SK-N-SH treated with all-trans-retinoic acid at 6 μM for 48 hours (cell line): ENCODE data around the gene EDNRB.
"Not testable (repeated sequence)": the region's sequence is repeated elsewhere in the genome, so short reads cannot be mapped to it uniquely, and the experiment has no call there.

Experiments
- ATAC-seq: fragments of 200-7000 bp; cut with Tn5 transposase; 3 replicates; pipeline ENCODE4 v1.9.1; 2020; ENCODE audit warnings: mild to moderate bottlenecking, moderate library complexity
- CSDC2 ChIP-seq: fragments of 250-450 bp; sonication (Bioruptor Pico); IDR thresholded peaks from 2 replicates; pipeline ENCODE4 v1.5.0; 2020; ENCODE audit warnings: mild to moderate bottlenecking, moderate library complexity
- ESRRG ChIP-seq: fragments of 250-450 bp; sonication (Bioruptor Pico); IDR thresholded peaks from 2 replicates; pipeline ENCODE4 v1.6.1; 2021; ENCODE audit warnings: mild to moderate bottlenecking
- GLIS3 ChIP-seq: fragments of 250-450 bp; sonication (Bioruptor Pico); IDR thresholded peaks from 2 replicates; pipeline ENCODE4 v1.5.0; 2020; ENCODE audit warnings: mild to moderate bottlenecking, moderate library complexity
- SNAI2 ChIP-seq: fragments of 250-450 bp; sonication (Bioruptor Pico); IDR thresholded peaks from 2 replicates; pipeline ENCODE4 v1.5.0; 2020; ENCODE audit warnings: mild to moderate bottlenecking, moderate library complexity
- TOX ChIP-seq: fragments of 250-450 bp; sonication (Bioruptor Pico); IDR thresholded peaks from 2 replicates; pipeline ENCODE4 v1.8.0; 2021; ENCODE audit warnings: mild to moderate bottlenecking, moderate library complexity, borderline replicate concordance
- ZC3H10 ChIP-seq: fragments of 250-450 bp; sonication (Bioruptor Pico); IDR thresholded peaks from 2 replicates; pipeline ENCODE4 v1.5.1; 2021; ENCODE audit warnings: mild to moderate bottlenecking, moderate library complexity
- ZNF565 ChIP-seq: fragments of 450-650 bp; formaldehyde crosslinking; conservative IDR thresholded peaks from 2 replicates; pipeline ENCODE4 v1.5.0; 2020; ENCODE audit warnings: low read depth, mild to moderate bottlenecking, moderate library complexity
- TF ChIP-seq, protein P1 (sequence below): fragments of 250-450 bp; sonication (Bioruptor Pico); IDR thresholded peaks from 2 replicates; pipeline ENCODE4 v1.8.0; 2021; ENCODE audit warnings: low read depth, mild to moderate bottlenecking, moderate library complexity, borderline replicate concordance

The EDNRB gene

DNA sequence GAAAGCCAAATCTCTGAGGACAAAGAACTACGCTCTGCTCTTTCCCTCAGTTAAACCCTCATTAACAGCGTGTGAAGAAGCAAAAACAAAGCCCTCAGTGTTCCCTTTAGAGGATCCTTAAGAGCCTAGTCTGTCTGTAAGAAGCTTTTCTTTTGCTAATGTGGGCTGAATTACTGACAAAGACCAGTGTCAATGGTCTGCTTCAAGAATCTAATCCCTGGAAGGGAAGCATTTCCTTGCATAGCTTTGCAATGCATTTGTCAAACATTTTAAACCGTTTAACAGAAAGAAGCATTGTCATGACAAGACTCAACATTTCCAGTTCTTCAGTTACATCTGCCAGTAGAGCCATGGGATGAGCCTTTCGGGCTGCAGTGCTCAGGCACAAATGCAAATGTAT, 64.9 kb downstream of the EDNRB start:
- no peak for TF ChIP-seq ESRRG (CRISPR knock-in tag)
- no peak for TF ChIP-seq TOX (CRISPR knock-in tag)
- no peak for TF ChIP-seq GLIS3 (CRISPR knock-in tag)
- no peak for TF ChIP-seq SNAI2 (CRISPR knock-in tag)
- TF ChIP-seq, protein P1, sequence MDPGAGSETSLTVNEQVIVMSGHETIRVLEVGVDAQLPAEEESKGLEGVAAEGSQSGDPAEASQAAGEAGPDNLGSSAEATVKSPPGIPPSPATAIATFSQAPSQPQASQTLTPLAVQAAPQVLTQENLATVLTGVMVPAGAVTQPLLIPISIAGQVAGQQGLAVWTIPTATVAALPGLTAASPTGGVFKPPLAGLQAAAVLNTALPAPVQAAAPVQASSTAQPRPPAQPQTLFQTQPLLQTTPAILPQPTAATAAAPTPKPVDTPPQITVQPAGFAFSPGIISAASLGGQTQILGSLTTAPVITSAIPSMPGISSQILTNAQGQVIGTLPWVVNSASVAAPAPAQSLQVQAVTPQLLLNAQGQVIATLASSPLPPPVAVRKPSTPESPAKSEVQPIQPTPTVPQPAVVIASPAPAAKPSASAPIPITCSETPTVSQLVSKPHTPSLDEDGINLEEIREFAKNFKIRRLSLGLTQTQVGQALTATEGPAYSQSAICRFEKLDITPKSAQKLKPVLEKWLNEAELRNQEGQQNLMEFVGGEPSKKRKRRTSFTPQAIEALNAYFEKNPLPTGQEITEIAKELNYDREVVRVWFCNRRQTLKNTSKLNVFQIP (CRISPR knock-in tag), result no peak
- TF ChIP-seq ZC3H10 (CRISPR knock-in tag), result no peak
- no peak for TF ChIP-seq CSDC2 (CRISPR knock-in tag)
- no peak for ATAC-seq

DNA sequence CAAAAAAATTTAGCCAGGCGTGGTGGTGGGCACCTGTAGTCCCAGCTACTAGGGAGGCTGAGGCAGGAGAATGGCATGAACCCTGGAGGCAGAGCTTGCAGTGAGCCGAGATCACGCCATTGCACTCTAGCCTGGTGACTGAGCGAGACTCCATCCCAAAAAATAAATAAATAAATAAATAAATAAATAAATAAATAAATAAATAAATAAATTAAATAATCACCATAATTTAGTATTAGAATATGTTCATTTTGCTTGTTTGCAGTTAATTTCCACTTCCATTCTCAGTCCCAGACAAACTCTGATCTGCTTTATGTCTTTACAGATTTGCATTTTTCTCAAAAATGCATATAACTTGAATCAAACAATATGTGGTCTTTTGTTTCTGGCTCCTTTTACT, 70.6 kb downstream of the EDNRB start:
- ATAC-seq, result not testable (repeated sequence)

DNA sequence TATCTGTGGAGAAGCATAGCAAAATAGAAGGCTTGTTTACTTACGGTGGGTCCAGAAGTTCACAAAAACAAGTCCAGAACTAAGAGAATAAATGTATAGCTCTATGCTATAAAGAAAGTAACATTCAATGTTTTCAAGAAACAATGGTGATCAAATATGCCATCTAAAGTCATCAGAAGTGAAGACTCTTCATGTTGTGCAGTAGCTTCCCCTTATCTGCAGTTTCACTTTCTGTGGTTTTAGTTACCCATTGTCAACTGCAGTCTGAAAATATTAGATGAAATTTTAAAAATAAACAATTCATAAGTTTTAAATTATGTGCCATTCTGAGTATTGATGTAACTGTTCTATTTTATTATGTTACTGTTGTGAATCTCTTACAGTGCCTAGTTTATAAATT, 72.5 kb downstream of the EDNRB start:
- no peak for ATAC-seq
- no peak for TF ChIP-seq ZNF565 (CRISPR knock-in tag)
